Amniotic stem cell (primary cell): ENCODE data around the gene FGD3.

Experiments
- DNase-seq: peaks from one replicate; lab custom pipeline; 2025; lab: John Stamatoyannopoulos, UW

FGD3 gene

GRCh38 chr9:92954049-92954861 is 6.9 kb downstream of the FGD3 start:
- no peak for DNase-seq

DNA sequence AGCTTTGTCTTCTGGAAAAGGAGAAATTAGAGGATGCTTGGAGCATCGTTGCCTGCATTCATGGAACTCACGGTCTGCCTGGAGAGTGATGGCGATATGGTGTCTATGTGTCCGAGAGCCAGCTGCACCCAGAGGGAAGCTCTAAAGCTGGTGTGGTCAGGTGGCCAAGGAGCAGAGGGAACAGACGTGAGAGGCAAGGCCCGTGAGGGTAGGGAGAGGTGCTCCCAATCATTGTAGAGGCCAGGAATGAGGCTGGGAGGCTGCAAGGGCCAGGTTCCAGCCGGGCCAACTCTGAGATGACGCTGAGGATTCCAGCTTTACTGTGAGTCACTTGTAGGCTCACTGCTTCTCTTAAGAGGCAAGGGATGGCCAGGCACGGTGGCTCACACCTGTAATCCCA is 7.6 kb downstream of the FGD3 start:
- no peak for DNase-seq

- DNase-seq, result no peak
Observed at GRCh38 chr9:92960561-92961290, 13.4 kb downstream of the FGD3 start.

DNA sequence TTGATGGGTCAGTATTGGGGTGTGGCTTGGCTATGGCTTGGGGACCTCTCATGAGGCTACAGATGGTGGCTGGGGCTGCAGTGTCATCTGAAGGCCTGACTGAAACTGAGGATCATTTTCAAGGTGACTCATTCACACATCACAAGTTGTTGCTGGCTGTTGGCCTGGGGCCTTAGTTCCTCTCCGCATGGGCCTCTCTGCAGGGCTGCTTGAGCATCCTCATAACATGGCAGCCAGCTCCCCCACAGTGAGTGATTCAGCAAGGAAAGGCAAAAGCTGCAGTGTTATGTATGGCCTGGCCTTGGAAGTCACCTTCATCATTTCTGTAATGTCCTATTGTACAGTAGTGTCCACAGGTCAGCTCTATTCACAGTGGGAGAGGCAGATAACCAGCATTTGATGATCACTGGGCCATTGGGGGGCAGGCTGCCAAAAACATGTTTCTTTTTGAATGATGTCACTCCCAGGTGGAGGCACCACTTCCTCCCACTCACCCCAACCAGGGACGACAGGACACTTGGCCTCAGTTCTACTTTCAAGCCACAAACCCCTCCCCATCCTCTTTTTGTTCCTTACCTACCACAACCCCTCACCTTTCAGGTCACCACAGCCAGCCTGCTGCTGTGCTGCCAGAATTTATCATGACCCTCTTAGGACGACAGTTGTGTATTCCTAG is 14.4 kb downstream of the FGD3 start:
- DNase-seq, result no peak

DNA sequence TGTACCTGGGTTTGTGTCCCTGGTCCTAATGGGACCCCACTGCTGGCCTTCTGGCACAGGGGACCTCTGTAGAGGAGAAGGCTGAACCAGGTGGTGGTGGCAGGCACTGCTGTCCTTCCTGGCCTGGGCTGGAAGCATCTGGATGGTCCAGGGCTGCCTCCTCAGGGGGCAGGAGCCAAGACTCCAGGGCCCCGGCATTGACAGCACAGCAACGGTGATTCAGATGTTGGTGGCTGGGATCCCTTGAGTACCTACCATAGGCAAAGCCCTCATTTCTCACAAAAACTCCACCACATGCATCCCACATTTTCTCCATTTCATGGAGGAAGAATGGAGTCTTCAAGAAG is 15.0 kb downstream of the FGD3 start:
- no peak for DNase-seq

GRCh38 chr9:92962846-92963245 is 15.5 kb downstream of the FGD3 start:
- no peak for DNase-seq

- DNase-seq, result no peak
Observed at GRCh38 chr9:92963831-92964606, 16.7 kb downstream of the FGD3 start.

- DNase-seq, result no peak
Observed at GRCh38 chr9:92964607-92965060, 17.3 kb downstream of the FGD3 start.

DNA sequence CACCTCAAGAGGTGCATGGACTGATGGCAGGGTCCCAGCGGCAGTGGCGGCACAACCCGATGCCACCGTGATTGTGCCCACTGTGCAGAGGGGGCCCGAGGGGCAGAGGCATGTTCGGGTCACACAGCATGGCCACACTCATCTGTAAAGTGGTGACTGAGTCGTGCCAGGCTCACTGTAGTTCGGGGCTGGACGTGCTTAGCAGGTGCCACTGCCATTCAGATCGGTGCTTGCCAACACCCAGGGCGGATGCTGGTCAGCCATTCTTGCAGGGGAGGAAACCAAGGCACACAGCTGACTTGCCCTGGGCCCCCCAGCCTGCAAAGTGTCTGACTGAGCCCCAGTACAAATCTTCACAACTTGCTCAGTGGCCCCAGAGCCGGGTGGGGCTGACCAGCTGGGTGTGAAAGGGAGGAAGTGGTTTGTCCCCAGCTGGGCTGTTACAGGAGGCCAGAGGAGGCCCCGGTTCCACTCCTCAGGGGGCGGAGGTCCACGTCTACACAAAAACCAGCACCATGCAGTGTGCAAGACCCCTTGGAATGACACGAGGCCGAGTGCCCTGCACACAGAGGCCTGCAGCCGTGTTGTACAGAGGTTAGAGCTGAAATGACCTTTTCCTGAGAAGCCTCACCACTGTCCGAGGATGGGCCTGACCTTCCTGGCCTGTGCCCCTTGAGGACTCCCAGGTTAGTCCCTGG is 17.9 kb downstream of the FGD3 start:
- no peak for DNase-seq

GRCh38 chr9:92965759-92966517 is 18.6 kb downstream of the FGD3 start:
- no peak for DNase-seq

- DNase-seq, result no peak
Observed at GRCh38 chr9:92966518-92966800, 19.1 kb downstream of the FGD3 start.

DNA sequence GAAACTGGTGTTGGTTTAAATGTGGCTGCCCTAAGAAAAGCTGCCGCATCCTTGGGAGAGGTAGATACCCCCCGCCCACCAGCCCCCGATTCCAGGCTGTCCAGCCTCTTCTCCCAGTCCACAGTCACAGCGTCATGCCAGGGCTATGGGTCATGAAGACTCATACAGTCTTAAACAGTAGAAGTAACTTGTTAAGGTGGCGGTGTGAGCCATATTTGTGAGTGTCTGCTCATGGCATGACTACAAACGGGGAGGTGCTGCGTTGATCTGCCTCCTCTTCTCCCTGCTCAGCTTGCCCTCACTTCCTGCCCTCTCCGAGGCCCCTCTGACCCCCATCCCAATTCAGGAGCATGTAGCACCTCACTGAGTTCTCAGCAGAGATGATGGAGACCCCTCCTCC is 20.8 kb downstream of the FGD3 start:
- no peak for DNase-seq

- DNase-seq, result no peak
Observed at GRCh38 chr9:92969516-92970466, 22.5 kb downstream of the FGD3 start.

DNA sequence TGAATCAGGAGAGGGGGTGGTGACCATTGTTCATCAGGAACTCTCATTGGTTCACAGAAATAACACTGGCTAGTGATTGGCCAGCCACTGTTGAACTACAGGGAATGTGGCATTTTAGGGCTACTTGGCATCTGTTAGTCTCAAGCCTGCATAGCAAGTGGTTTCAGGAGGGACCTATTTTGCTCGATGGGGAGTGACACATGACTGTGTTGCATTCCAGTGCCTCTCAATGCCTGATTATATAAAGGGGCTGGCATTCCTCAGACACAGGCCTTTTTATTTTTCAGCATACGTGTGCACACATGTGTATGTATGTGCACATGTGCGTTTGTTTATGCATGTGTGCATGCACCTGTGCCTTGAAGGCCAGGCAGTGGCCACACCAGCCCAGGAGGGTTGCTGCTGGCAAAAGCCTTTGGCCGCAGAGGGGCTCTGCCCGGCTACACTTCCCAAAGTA is 23.2 kb downstream of the FGD3 start:
- no peak for DNase-seq

DNA sequence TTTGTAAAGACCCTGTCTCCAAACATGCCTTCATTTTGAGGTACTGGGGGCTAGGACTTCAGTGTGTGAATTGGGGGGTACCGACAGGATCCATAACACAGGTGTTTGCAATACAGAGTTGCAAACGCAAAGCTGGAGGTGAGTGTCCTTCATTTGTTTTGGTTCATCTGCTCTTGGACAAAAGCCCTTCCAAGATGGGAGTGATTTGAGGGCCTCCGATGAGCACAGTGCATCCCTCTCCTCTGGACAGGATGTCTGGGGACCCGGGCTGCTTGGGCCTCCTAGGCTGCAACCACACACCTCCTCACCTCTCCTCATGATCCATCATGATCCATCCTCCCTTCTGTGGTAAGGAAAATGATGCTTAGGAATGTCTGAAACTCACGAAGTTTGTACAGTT is 23.8 kb downstream of the FGD3 start:
- no peak for DNase-seq

GRCh38 chr9:92971776-92972175 is 24.5 kb downstream of the FGD3 start:
- no peak for DNase-seq

DNA sequence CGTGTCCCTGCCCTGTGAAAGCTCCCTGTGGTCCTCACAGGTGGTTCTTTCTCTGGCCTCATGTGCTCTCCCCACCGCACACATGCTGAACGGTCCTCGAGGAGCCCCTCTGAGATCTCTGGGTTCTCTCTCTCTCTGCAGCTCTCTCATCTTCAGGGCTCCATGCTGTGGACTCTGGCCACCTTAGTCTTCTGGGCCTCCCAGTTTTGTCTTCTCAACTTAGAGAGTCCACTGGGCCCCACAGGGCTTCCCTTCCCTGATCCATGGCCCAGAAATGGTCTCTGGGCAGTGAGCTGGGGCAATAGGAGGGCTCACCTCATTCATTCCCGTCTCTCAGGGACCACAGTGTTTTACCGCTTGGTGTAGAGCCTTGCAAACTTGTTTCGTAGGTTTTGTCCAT is 26.4 kb downstream of the FGD3 start:
- DNase-seq, result no peak

DNA sequence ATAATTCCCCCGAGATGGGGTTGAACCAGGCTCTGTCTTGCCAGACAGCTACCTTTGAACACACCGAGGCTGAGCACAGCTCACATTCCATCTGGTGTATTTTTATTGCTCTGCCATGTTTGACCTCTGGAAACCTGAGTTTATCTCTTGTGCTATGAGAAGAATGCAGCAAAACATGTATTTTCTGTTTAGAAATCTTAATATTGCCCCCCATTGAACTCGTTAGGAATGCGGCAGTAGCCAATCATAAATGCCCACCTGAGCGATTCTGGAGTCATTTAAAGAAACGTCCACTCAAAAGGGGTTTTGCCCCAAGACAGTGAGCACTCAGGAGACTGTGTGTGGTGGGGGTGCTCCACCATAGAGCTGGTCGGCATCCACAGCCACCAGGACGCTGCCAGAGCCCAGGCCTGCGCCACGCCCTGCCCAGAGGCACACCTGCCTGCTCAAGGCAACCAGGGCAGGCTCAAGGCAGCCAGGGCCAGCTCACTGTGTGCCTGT is 26.9 kb downstream of the FGD3 start:
- no peak for DNase-seq
